Measurements from ENCODE around the gene DNAJC12.

Gene DNAJC12

GRCh38 chr10:67772894-67773511 lies 65.0 kb downstream of the DNAJC12 start:
- TF ChIP-seq RAD21 (IDR thresholded peaks at IDR 0.05; ENCODE audit: low read depth) (no peak), EGR1 (IDR thresholded peaks at IDR 0.05) (no peak), EP300 (IDR thresholded peaks at IDR 0.05; ENCODE audit: borderline replicate concordance) (no peak), FOXM1 (IDR thresholded peaks at IDR 0.05; ENCODE audit: borderline replicate concordance, low read depth) (no peak), TCF12 (IDR thresholded peaks at IDR 0.05; ENCODE audit: low read depth) (no peak), TEAD4 (IDR thresholded peaks at IDR 0.05) (no peak), REST (IDR thresholded peaks at IDR 0.05; ENCODE audit: low read depth) (no peak), CEBPB (IDR thresholded peaks at IDR 0.05) (no peak)
- TF ChIP-seq, protein P1, sequence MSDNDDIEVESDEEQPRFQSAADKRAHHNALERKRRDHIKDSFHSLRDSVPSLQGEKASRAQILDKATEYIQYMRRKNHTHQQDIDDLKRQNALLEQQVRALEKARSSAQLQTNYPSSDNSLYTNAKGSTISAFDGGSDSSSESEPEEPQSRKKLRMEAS (IDR thresholded peaks at IDR 0.05): no peak

- TF ChIP-seq CEBPB (IDR thresholded peaks at IDR 0.05) (no peak), TAF1 (IDR thresholded peaks at IDR 0.05; ENCODE audit: low read depth) (no peak), FOXM1 (IDR thresholded peaks at IDR 0.05; ENCODE audit: borderline replicate concordance, low read depth) (no peak), NFIC (IDR thresholded peaks at IDR 0.05) (no peak), CREB1 (IDR thresholded peaks at IDR 0.05; ENCODE audit: low read depth) (no peak), TCF12 (IDR thresholded peaks at IDR 0.05; ENCODE audit: low read depth) (no peak), ZBTB7A (IDR thresholded peaks at IDR 0.05; ENCODE audit: low read depth) (no peak)
- TF ChIP-seq, protein P2, sequence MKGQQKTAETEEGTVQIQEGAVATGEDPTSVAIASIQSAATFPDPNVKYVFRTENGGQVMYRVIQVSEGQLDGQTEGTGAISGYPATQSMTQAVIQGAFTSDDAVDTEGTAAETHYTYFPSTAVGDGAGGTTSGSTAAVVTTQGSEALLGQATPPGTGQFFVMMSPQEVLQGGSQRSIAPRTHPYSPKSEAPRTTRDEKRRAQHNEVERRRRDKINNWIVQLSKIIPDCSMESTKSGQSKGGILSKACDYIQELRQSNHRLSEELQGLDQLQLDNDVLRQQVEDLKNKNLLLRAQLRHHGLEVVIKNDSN (IDR thresholded peaks at IDR 0.05): no peak
- TF ChIP-seq, protein P1 (IDR thresholded peaks at IDR 0.05): no peak
Observed at GRCh38 chr10:67772151-67772550, 65.8 kb downstream of the DNAJC12 start.

GRCh38 chr10:67771200-67771599 lies 66.8 kb downstream of the DNAJC12 start:
- TF ChIP-seq ZBTB7A (IDR thresholded peaks at IDR 0.05; ENCODE audit: low read depth) (no peak), TCF12 (IDR thresholded peaks at IDR 0.05; ENCODE audit: low read depth) (no peak), EGR1 (IDR thresholded peaks at IDR 0.05) (no peak), YY1 (IDR thresholded peaks at IDR 0.05; ENCODE audit: low read depth) (no peak), FOXM1 (IDR thresholded peaks at IDR 0.05; ENCODE audit: borderline replicate concordance, low read depth) (no peak), CEBPB (IDR thresholded peaks at IDR 0.05) (no peak), TEAD4 (IDR thresholded peaks at IDR 0.05) (no peak), RAD21 (IDR thresholded peaks at IDR 0.05; ENCODE audit: low read depth) (no peak), CREB1 (IDR thresholded peaks at IDR 0.05; ENCODE audit: low read depth) (no peak), TAF1 (IDR thresholded peaks at IDR 0.05; ENCODE audit: low read depth) (no peak), EP300 (IDR thresholded peaks at IDR 0.05; ENCODE audit: borderline replicate concordance) (no peak), NFIC (IDR thresholded peaks at IDR 0.05) (no peak), REST (IDR thresholded peaks at IDR 0.05; ENCODE audit: low read depth) (no peak)
- TF ChIP-seq, protein P1 (IDR thresholded peaks at IDR 0.05): no peak
- TF ChIP-seq, protein P2 (IDR thresholded peaks at IDR 0.05): no peak

- TF ChIP-seq ZBTB7A (IDR thresholded peaks at IDR 0.05; ENCODE audit: low read depth) (no peak), EGR1 (IDR thresholded peaks at IDR 0.05) (no peak), TEAD4 (IDR thresholded peaks at IDR 0.05) (no peak), EP300 (IDR thresholded peaks at IDR 0.05; ENCODE audit: borderline replicate concordance) (no peak), NFIC (IDR thresholded peaks at IDR 0.05) (no peak), RAD21 (IDR thresholded peaks at IDR 0.05; ENCODE audit: low read depth) (no peak), CREB1 (IDR thresholded peaks at IDR 0.05; ENCODE audit: low read depth) (no peak), TCF12 (IDR thresholded peaks at IDR 0.05; ENCODE audit: low read depth) (no peak), REST (IDR thresholded peaks at IDR 0.05; ENCODE audit: low read depth) (no peak), TAF1 (IDR thresholded peaks at IDR 0.05; ENCODE audit: low read depth) (no peak), YY1 (IDR thresholded peaks at IDR 0.05; ENCODE audit: low read depth) (no peak), FOXM1 (IDR thresholded peaks at IDR 0.05; ENCODE audit: borderline replicate concordance, low read depth) (no peak)
- TF ChIP-seq, protein P1 (IDR thresholded peaks at IDR 0.05): no peak
Observed at GRCh38 chr10:67770537-67770936, 67.5 kb downstream of the DNAJC12 start.

Measured in Ishikawa (cell line).